ENCODE measurements around the gene CDH16.
A peak's percentile ranks its signal among the peaks of the same experiment; 100 is the strongest.

Gene CDH16

GRCh38 chr16:66954097-66954659 lies 35.5 kb upstream of the CDH16 start:
- Histone ChIP-seq H3K9me3 (ENCODE audit: control insufficient read depth in 1 of 2, low read length in 2 of 2) (peaks cover 0 to 7% of the 10 kb centered on the region in 2 donors), H3K36me3 (ENCODE audit: control insufficient read depth in 1 of 2, insufficient read depth in 2 of 2, low read length in 2 of 2) (no peaks in the 10 kb centered on the region), H3K4me3 (ENCODE audit: low read depth in 1 of 2, low read length in 2 of 2) (no peak overlapping the region), H3K27ac (ENCODE audit: low read length) (no peak overlapping the region), H3K27me3 (ENCODE audit: low read depth, low read length) (no peaks in the 10 kb centered on the region), H3K4me1 (ENCODE audit: control insufficient read depth in 1 of 2, insufficient read depth in 2 of 2, low read length in 2 of 2) (peaks cover 0 to under 1% of the 10 kb centered on the region in 2 donors)

DNA sequence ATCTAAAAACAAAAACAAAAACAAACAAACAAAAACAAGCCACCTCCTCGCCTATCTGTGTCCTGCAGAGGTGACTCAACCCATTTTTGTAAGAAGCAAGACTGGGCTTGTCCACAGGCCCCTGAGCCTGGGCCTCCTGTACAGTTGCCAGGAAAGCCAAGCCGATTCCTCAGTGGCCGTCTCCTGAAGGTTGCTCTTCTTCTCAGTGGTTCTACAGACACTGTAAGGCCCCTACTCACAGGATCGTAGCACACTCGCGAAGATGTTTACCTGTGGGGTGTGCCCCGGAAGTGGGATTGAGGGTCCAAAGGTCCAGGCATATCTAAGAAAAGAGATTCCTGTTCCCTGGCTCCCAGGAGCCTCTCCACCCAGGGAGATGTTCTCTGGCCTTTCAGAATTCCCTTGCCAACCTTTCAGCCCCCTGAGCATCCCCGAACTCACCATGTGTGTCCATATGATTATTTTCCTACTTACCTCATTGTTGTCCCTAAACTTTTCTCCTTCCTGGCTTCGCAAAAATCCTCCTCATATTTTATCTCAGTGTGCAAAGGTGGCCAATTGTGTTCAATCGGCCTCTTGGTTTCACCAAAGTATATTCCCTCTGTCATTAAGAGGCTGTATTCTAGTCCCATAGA lies 34.9 kb upstream of the CDH16 start:
- peaks cover 0 to 7% of the 10 kb centered on the region in 2 donors for H3K4me1 ChIP-seq (ENCODE audit: control insufficient read depth in 1 of 2, insufficient read depth in 2 of 2, low read length in 2 of 2)
- no peak overlapping the region for H3K27ac ChIP-seq (ENCODE audit: low read length)
- H3K36me3 ChIP-seq (ENCODE audit: control insufficient read depth in 1 of 2, insufficient read depth in 2 of 2, low read length in 2 of 2), result no peaks in the 10 kb centered on the region
- H3K4me3 ChIP-seq (ENCODE audit: low read depth in 1 of 2, low read length in 2 of 2), result no peak overlapping the region
- no peaks in the 10 kb centered on the region for H3K27me3 ChIP-seq (ENCODE audit: low read depth, low read length)
- H3K9me3 ChIP-seq (ENCODE audit: control insufficient read depth in 1 of 2, low read length in 2 of 2), result peaks cover 0 to 7% of the 10 kb centered on the region in 2 donors

DNA sequence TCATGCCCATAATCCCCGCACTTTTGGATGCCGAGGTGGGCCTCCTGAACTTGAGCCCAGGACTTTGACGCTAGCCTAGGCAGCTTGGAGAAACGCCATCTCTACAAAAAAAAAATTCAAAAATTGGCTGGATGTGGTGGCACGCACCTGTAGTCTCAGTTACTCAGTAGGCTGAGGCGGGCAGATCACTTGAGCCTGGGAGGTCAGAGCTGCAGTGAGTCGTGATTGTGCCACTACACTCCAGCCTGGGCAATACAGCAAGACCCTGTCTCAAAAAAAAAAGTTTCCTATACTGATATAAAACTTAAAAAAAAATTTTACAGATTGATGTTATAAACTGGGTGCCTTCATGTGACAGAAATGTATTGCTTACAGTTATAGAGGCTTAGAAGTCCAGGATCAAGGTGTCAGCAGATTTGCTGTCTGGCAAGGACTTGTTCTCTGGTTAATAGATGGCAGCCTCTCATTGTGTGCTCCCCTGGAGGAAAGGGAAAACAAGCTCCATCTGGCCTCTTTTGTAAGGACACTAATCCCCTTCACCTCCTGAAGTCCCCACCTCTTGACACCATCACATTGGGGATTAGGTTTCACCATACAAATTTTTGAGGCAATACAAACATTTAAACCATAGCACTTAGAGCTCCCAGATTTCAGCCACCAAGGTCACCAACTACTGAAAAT lies 33.9 kb upstream of the CDH16 start:
- Histone ChIP-seq H3K9me3 (ENCODE audit: control insufficient read depth in 1 of 2, low read length in 2 of 2) (peaks cover 0 to 7% of the 10 kb centered on the region in 2 donors), H3K27ac (ENCODE audit: low read length) (no peak overlapping the region), H3K36me3 (ENCODE audit: control insufficient read depth in 1 of 2, insufficient read depth in 2 of 2, low read length in 2 of 2) (no peaks in the 10 kb centered on the region), H3K4me1 (ENCODE audit: control insufficient read depth in 1 of 2, insufficient read depth in 2 of 2, low read length in 2 of 2) (peaks cover 0 to 8% of the 10 kb centered on the region in 2 donors), H3K27me3 (ENCODE audit: low read depth, low read length) (no peaks in the 10 kb centered on the region), H3K4me3 (ENCODE audit: low read depth in 1 of 2, low read length in 2 of 2) (no peak overlapping the region)

DNA sequence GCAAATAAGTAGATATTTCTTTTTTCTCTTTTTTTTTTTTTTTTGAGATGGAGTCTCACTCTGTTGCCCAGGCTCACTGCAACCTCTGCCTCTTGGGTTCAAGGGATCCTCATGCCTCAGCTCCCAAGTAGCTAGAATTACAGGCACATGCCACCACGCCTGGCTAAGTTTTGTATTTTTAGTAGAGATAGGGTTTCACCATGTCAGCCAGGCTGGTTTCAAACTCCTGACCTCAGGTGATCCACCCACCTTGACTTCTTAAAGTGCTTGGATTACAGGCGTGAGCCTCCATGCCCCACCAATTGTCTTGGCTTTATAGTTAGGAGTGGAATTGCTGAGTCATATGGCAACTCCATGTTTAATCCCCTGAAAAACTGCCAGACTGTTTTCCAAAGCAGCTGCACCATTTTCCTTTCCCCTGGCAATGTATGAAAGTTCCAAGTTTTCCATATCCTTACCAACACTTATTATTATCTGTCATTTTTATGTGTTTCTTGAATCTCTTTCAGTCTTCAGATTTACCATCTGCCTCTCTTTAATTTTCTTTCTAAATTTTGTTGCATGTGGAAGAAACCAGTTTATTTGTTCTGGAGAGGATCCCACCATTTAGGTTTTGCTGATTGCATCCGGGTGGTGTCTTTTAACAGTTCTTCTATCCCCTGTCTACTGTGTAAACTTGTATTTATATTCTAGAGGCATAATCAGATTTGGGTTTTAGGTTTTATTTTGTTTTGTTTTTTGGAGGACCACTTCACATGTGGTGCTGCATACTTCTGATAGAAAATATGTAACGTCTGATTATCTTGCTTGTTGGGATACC lies 32.5 kb upstream of the CDH16 start:
- H3K9me3 ChIP-seq (ENCODE audit: control insufficient read depth in 1 of 2, low read length in 2 of 2), result peaks cover 0 to 7% of the 10 kb centered on the region in 2 donors
- no peaks in the 10 kb centered on the region for H3K36me3 ChIP-seq (ENCODE audit: control insufficient read depth in 1 of 2, insufficient read depth in 2 of 2, low read length in 2 of 2)
- peaks cover 0 to 8% of the 10 kb centered on the region in 2 donors for H3K4me1 ChIP-seq (ENCODE audit: control insufficient read depth in 1 of 2, insufficient read depth in 2 of 2, low read length in 2 of 2)
- H3K27me3 ChIP-seq (ENCODE audit: low read depth, low read length), result no peaks in the 10 kb centered on the region
- no peak overlapping the region for H3K4me3 ChIP-seq (ENCODE audit: low read depth in 1 of 2, low read length in 2 of 2)
- H3K27ac ChIP-seq (ENCODE audit: low read length), result no peak overlapping the region

DNA sequence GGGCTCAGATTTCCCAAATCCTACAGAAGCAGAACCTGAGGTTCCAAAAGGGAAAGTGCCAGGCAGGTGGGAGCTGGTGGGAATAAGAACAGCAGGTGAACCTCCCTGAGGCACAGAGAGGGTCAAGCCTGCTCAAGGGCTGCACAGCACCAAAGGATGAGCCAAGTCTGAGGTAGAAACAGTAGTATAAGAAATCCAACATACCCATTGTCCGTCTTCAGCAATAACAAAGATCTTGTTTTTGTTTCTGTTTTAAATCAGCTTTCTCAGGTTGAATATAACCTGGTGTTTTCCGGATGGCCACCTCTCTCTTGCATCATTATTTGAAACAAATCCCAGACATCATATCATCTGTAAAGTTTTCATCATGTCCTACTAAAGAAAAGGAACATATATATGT lies 31.8 kb upstream of the CDH16 start:
- H3K27me3 ChIP-seq (ENCODE audit: low read depth, low read length), result no peaks in the 10 kb centered on the region
- no peak overlapping the region for H3K4me3 ChIP-seq (ENCODE audit: low read depth in 1 of 2, low read length in 2 of 2)
- H3K27ac ChIP-seq (ENCODE audit: low read length), result no peak overlapping the region
- H3K36me3 ChIP-seq (ENCODE audit: control insufficient read depth in 1 of 2, insufficient read depth in 2 of 2, low read length in 2 of 2), result no peaks in the 10 kb centered on the region
- peaks cover 0 to 7% of the 10 kb centered on the region in 2 donors for H3K9me3 ChIP-seq (ENCODE audit: control insufficient read depth in 1 of 2, low read length in 2 of 2)
- H3K4me1 ChIP-seq (ENCODE audit: control insufficient read depth in 1 of 2, insufficient read depth in 2 of 2, low read length in 2 of 2), result peaks cover 0 to 8% of the 10 kb centered on the region in 2 donors

GRCh38 chr16:66949472-66949871 lies 30.8 kb upstream of the CDH16 start:
- Histone ChIP-seq H3K27me3 (ENCODE audit: low read depth, low read length) (no peaks in the 10 kb centered on the region), H3K36me3 (ENCODE audit: control insufficient read depth in 1 of 2, insufficient read depth in 2 of 2, low read length in 2 of 2) (no peaks in the 10 kb centered on the region), H3K27ac (ENCODE audit: low read length) (no peak overlapping the region), H3K4me3 (ENCODE audit: low read depth in 1 of 2, low read length in 2 of 2) (no peak overlapping the region), H3K9me3 (ENCODE audit: control insufficient read depth in 1 of 2, low read length in 2 of 2) (peaks cover 0 to 7% of the 10 kb centered on the region in 2 donors), H3K4me1 (ENCODE audit: control insufficient read depth in 1 of 2, insufficient read depth in 2 of 2, low read length in 2 of 2) (peaks cover 0 to 8% of the 10 kb centered on the region in 2 donors)

DNA sequence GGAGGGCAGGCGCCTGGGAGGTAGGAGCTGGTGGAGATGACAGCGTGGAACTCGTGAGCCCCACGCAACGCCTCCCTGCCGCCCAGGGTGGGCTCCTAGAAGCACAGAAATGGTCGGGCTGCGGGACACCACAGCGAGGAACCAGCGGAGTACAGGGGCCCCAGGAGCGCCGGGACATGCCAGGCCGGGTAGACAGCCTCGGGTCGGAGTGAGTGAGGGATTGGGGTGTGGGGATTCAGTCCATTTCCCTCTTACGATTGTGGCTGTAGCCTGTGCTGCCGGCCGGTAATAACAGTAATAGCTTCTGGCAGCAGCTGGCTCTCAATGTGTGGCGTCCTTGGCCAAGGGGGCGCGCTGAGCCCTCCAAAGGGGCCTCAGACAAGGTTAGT lies 30.1 kb upstream of the CDH16 start:
- H3K9me3 ChIP-seq (ENCODE audit: control insufficient read depth in 1 of 2, low read length in 2 of 2), result peaks cover 0 to 7% of the 10 kb centered on the region in 2 donors
- peaks cover 0 to 3% of the 10 kb centered on the region in 2 donors for H3K36me3 ChIP-seq (ENCODE audit: control insufficient read depth in 1 of 2, insufficient read depth in 2 of 2, low read length in 2 of 2)
- peak overlapping the region in 1 of 2 donors; percentile 69 for H3K4me3 ChIP-seq (ENCODE audit: low read depth in 1 of 2, low read length in 2 of 2)
- H3K4me1 ChIP-seq (ENCODE audit: control insufficient read depth in 1 of 2, insufficient read depth in 2 of 2, low read length in 2 of 2), result peaks cover 0 to 8% of the 10 kb centered on the region in 2 donors
- H3K27ac ChIP-seq (ENCODE audit: low read length), result no peak overlapping the region
- no peaks in the 10 kb centered on the region for H3K27me3 ChIP-seq (ENCODE audit: low read depth, low read length)

- Histone ChIP-seq H3K36me3 (ENCODE audit: control insufficient read depth in 1 of 2, insufficient read depth in 2 of 2, low read length in 2 of 2) (peaks cover 1 to 9% of the 10 kb centered on the region in 2 donors), H3K27me3 (ENCODE audit: low read depth, low read length) (no peaks in the 10 kb centered on the region), H3K4me1 (ENCODE audit: control insufficient read depth in 1 of 2, insufficient read depth in 2 of 2, low read length in 2 of 2) (peaks cover 0 to 8% of the 10 kb centered on the region in 2 donors), H3K27ac (ENCODE audit: low read length) (no peak overlapping the region), H3K4me3 (ENCODE audit: low read depth in 1 of 2, low read length in 2 of 2) (peak overlapping the region; percentile 55 to 69), H3K9me3 (ENCODE audit: control insufficient read depth in 1 of 2, low read length in 2 of 2) (peaks cover 0 to 7% of the 10 kb centered on the region in 2 donors)
Measured at GRCh38 chr16:66948134-66948836, 29.6 kb upstream of the CDH16 start.

- no peak overlapping the region for H3K27ac ChIP-seq (ENCODE audit: low read length)
- H3K4me3 ChIP-seq (ENCODE audit: low read depth in 1 of 2, low read length in 2 of 2), result peak overlapping the region; percentile 55 to 69
- peaks cover 0 to 7% of the 10 kb centered on the region in 2 donors for H3K9me3 ChIP-seq (ENCODE audit: control insufficient read depth in 1 of 2, low read length in 2 of 2)
- no peaks in the 10 kb centered on the region for H3K27me3 ChIP-seq (ENCODE audit: low read depth, low read length)
- H3K4me1 ChIP-seq (ENCODE audit: control insufficient read depth in 1 of 2, insufficient read depth in 2 of 2, low read length in 2 of 2), result peaks cover 0 to 8% of the 10 kb centered on the region in 2 donors
- peaks cover 9 to 17% of the 10 kb centered on the region in 2 donors for H3K36me3 ChIP-seq (ENCODE audit: control insufficient read depth in 1 of 2, insufficient read depth in 2 of 2, low read length in 2 of 2)
Measured at GRCh38 chr16:66947302-66948065, 28.8 kb upstream of the CDH16 start.

DNA sequence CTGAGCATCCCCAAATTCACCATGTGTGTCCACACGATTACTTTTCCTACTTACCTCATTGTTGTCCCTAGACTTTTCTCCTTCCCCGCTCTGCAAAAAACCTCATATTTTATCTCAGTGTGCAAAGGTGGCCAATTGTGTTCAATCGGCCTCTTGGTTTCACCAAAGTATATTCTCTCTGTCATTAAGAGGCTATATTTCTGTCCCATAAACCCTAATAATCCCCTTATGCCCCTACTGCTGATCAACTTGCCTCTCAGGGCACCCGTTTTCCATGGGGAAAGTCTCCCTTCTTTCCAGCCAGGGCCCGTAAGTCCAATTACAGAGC lies 28.3 kb upstream of the CDH16 start:
- H3K27me3 ChIP-seq (ENCODE audit: low read depth, low read length), result no peaks in the 10 kb centered on the region
- H3K9me3 ChIP-seq (ENCODE audit: control insufficient read depth in 1 of 2, low read length in 2 of 2), result peaks cover 0 to 7% of the 10 kb centered on the region in 2 donors
- no peak overlapping the region for H3K27ac ChIP-seq (ENCODE audit: low read length)
- H3K36me3 ChIP-seq (ENCODE audit: control insufficient read depth in 1 of 2, insufficient read depth in 2 of 2, low read length in 2 of 2), result peaks cover 15 to 22% of the 10 kb centered on the region in 2 donors
- peaks cover 0 to 8% of the 10 kb centered on the region in 2 donors for H3K4me1 ChIP-seq (ENCODE audit: control insufficient read depth in 1 of 2, insufficient read depth in 2 of 2, low read length in 2 of 2)
- H3K4me3 ChIP-seq (ENCODE audit: low read depth in 1 of 2, low read length in 2 of 2), result no peak overlapping the region

Data from muscle layer of duodenum (tissue), 2 donors.